Hematopoietic multipotent progenitor cell treated with erythropoietin and hydrocortisone succinate and interleukin-3 and kit ligand, for 15 days (in vitro differentiated cells): ENCODE measurements around the gene GGT1.
A peak's percentile ranks its signal among the peaks of the same experiment; 100 is the strongest.

Experiments
- DNase-seq: peaks from one replicate; pipeline ENCODE4 v3.0.0-alpha.2; 2015; ENCODE audit warnings: low spot score

The GGT1 gene

DNA sequence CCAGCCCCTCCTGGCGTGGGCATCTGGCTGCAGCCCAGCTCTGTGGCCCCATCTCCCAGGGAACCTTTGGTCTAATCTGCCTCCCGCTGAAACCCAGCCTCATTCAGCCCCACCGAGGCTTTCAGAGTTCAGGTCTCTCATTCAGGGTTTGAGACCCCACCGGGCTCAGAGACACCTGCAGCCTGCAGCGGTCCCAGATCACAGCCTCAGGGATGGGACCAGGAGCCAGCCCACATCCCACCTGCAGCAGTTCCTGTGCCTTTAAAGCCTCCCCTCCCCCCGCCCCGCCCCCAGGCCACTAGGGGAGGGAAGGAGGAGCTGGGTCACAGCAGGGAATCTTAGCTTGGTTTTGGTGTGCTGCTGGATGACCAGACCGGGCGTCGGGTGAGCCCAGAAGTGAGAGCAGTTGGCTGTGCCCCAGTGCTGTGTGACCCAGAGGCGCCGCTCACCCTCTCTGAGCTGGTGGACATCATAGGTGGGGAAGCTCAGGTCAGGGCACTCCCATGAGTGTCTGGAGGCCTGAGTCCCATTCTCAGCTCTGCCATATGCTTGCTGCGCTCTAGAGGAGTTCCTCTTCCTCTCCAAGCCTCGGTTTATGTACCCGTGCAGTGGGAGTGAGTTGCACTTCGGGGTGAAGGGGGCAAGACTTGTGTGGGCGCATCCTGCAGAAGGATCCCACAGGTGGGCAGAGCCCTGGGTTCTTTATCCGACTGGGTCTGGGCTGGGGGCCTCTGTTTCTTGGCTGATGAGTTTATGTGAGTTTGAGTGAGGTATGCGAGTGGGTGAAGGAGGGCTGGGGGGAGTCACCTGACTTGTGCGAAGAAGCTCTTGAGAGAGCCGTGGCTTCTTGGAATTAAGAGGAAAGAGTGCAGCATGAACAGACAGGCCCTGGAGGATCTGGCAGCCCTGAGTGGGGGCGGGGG, at the start of gene GGT1:
TSS of gene GGT1 (plus strand) at position 347 of the 923 bp plus-strand sequence. CDS start 7,889 bp downstream, outside the sequence.
- DNase-seq = peak; percentile 10

- DNase-seq = peak; percentile 93
These were observed 49.2 kb upstream of the GGT1 start for GRCh38 chr22:24553597-24554312.

- peak; percentile 36 for DNase-seq
These were observed 48.5 kb upstream of the GGT1 start, which contains the start of gene GUCD1 for GRCh38 chr22:24554313-24555164. Gene GUCD1, minus strand, starts transcription at chr22:24555138. Its CDS starts 147 bp downstream, at chr22:24554991.

DNA sequence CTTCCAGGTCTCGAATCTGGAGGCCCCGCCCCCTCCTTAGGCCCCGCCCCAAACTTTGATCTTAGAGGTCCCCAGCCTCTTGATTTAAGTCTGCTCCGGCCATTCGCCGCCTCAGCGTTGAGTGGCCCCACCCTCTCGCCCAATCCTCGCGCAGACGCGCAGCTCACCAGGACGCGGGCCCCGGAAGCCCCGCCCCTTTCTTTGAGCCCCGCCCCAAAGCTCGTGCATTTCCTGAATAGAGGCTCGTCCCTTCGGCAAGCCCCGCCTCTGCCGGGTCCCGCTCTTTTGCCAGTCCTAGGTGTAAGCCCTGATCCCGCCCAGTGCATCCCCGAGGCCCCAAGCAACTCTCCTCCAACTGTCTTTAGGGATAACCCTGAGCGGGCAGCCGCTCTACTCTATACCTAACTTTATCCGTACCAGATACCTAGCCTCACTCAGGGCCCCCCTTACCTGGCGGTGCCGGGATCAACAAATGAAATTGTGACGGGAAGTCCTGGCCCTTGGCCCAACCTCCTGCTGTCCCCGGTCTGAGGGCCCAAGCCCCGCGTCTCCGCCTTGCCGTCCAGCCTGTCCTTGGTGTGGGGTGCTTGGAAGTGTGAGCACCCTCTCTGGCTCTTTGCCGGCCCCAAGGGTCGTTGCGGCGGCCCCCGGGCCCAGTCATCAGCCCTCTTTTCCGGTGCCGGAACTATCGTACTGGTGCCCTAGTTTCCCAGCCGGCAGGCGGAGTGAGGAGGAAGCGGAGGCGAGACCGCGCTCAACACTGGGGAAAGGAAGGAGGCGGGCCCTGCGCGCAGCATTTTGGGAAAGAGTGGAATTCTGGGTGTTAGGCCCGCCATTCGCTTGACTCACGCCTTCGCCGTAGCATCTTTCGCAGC, 47.6 kb upstream of the GGT1 start, which contains the start of gene SNRPD3:
TSS of gene SNRPD3 (plus strand) at position 835 of the 875 bp plus-strand sequence. CDS start 1,676 bp downstream, outside the sequence.
- peak; percentile 100 for DNase-seq

GRCh38 chr22:24559471-24559870, 43.5 kb upstream of the GGT1 start:
- no peak for DNase-seq

- DNase-seq = no peak
These were observed 39.7 kb upstream of the GGT1 start for GRCh38 chr22:24563246-24563645.

DNA sequence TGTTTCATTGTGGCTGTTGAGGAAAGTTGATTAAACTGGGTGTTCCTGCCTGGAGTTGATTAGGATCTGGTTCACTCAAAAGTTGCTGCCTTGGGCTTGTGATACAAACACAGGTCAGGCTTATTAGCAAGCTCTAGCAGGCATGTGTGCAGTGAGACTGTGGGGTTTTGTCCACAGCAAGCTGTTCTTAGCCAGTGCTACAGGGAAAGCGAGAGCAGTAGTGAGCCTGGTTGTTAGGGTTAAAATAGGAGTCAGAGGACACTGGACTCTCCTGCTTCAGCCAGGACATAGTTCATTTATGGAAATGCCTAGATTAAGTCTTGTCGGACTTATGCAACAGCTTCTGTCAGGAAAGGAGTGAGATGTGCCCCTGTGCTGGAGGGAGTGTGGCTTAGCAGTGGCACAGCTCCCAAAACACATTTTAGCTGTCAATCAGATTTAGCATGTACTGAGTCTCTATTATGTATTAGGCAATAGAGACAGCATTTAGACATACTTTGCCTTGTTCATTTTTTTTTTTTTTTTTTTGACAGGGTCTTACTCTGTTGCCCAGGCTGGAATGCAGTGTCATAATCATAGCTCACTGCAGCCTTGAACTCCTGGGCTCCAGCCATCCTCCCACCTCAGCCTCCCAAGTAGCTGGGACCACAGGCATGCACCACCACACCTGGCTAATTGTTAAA, 38.5 kb upstream of the GGT1 start:
- no peak for DNase-seq

DNA sequence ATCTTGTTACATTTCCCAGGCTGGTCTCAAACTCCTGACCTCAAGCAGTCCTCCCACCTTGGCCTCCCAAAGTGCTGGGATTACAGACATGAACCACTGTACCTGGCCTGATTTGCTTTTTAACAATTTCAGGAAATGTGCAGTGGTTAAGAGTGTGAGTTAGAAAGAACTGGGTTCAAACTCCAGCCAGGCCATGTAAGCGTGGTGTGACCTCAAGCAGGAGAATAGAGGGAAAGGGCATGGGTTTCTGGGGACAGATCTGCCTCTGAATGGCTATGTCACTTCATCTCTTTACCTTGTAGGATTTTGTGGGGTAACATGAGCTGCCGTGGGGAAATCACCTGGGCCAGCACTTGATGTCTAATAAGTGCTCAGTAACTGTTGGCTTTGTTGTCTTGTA, 37.9 kb upstream of the GGT1 start:
- DNase-seq = no peak

- no peak for DNase-seq
These were observed 36.0 kb upstream of the GGT1 start for GRCh38 chr22:24566899-24567511.

- no peak for DNase-seq
These were observed 35.3 kb upstream of the GGT1 start for GRCh38 chr22:24567668-24568067.

- no peak for DNase-seq
These were observed 31.7 kb upstream of the GGT1 start for GRCh38 chr22:24571266-24571665.

DNA sequence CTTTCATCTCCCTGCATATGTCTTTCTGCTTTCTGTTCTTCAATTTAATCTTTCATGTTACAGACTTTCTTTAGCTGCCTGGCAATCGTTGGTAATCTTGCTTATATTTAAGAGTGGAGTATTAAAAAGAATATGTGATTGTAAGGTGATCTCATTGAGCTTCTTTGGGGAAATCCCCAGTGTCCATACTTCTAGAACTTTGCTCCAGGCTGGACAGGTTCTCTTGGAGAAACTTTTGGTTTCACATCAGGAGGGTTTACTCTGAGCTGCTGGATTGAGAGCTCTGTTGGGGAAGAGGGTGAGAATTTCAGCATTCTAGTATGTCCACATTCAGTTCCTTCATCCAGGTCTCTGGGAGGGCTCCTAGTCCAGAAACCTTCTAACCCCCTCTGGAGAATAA, 26.2 kb upstream of the GGT1 start:
- DNase-seq = no peak

DNA sequence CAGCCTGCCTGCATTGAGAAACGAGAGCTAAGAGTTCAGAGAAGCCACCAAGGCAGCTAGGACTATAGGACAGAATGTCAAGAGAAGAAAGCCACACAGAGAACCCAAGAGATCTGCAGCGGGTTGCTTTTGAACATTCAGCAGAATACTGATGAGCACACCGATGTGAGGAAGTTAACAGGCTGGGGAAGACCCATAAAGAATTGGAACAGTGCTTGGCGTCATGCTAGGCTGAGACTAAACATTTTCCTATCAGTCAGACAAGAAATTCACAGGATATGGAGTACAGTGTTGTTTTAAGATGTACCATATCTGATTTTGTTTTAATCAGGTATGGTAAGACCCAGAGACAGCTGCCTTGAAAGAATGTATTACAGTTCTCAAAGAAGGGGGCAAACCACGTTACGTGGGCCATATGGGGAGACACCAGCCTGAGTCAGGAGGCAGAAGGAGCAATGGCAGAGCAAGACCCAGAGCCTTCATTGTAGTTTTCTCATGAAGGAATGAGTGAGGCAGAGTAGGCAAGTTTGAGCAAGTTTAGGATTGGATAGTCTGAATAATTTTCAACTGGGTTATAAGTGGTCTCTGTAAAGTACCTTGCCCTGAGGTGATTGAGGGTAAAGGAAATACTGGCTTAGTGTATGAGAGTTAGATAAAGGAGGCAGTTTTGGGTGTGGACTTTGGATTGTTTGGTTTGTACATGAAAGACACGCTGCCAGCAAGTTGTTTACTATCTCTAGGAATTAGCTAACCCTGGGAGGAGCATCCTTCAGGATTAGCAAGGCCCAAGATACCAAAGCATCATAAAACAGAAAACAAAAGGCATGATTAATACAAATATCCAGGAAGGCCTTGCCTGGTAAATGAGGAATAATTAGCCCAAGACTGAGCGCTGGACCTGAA, 24.4 kb upstream of the GGT1 start:
- DNase-seq = no peak

DNA sequence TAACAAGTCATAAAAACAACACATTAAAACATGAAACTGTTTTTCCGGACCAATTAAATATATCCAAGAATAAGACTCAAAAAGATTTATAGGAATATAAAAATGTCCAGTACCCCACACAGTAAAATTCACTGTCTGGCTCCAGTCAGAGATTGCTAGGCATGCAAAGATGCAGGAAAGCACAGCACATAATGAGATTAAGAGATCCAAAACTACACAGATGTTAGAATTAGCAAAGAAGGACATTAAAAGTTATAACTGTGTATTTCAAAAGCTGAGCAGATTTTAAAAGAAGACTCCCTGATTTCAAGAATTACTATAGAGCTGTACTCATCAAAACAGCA, 23.8 kb upstream of the GGT1 start:
- DNase-seq = no peak

GRCh38 chr22:24580276-24580675, 22.7 kb upstream of the GGT1 start:
- DNase-seq = no peak

DNA sequence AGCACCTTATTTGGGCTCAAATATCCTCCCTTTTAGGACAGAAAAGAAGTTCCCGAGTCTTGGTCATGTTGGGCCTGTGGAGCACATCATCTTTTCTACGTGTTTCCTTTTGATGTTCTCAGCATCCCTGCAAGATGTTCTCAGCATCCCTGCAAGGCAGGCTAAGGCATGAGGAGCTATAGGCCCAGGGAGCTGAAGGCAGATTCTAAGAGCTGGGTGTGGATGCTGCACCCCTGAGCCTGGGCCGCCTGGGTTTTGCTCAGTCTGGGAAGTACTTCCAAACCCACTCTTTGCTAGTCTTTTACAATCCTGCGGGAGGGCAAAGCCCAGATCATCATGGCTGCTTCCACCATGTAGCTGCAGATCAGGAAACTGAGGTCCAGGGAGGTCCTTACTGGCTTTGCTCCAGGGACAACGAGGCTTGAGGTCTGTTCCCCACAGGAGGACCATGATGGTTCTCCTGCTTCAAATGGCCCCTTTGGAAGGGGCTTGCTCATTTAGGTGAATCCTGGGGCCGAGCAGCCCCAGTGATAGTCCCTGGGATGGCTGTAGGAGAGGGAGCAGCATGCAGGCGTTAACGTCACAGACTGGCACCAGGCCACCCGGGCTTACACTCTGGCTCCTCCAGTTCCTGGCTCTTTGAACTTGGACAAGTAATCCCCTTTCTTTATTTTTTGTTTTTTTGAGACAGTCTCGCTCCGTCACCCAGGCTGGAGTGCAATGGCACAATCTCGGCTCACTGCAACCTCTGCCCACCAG, 20.8 kb upstream of the GGT1 start:
- DNase-seq = no peak

- no peak for DNase-seq
These were observed 19.5 kb upstream of the GGT1 start for GRCh38 chr22:24583221-24584165.
